MM.1S (cell line): ENCODE measurements around the gene LAMTOR1.

Source experiments
- DNase-seq: peaks from one replicate; pipeline ENCODE4 v3.0.0-alpha.2; 2015
- H2AFZ ChIP-seq: fragments of 300-600 bp; sonication (generic); 2 replicates; pipeline ENCODE4 v1.6.0; 2016; ENCODE audit warnings: antibody characterized with exemption, low read length
- H3F3A ChIP-seq: fragments of 300-600 bp; sonication (generic); 2 replicates; pipeline ENCODE4 v1.6.1; 2016; ENCODE audit warnings: mild to moderate bottlenecking, antibody characterized with exemption, low read length, moderate library complexity, mixed read lengths; ENCODE audit not compliant: insufficient read depth
- H3K27ac ChIP-seq: fragments of 300-600 bp; sonication (generic); 2 replicates; pipeline ENCODE4 v1.5.1; 2016; ENCODE audit warnings: mild to moderate bottlenecking, low read length
- H3K27me3 ChIP-seq: fragments of 300-600 bp; sonication (generic); replicated peaks from 2 replicates; pipeline ENCODE4 v1.6.0; 2016; ENCODE audit warnings: low read length; ENCODE audit not compliant: insufficient read depth
- H3K36me3 ChIP-seq: fragments of 300-600 bp; sonication (generic); replicated peaks from 2 replicates; pipeline ENCODE4 v1.6.1; 2016; ENCODE audit warnings: mild to moderate bottlenecking, low read length, mixed read lengths; ENCODE audit not compliant: insufficient read depth
- H3K4me1 ChIP-seq: fragments of 300-600 bp; sonication (generic); 2 replicates; pipeline ENCODE4 v1.6.1; 2016; ENCODE audit warnings: low read length, mixed read lengths
- H3K4me2 ChIP-seq: fragments of 300-600 bp; sonication (generic); 2 replicates; pipeline ENCODE4 v1.6.0; 2016; ENCODE audit warnings: low read depth, low read length
- H3K4me3 ChIP-seq: fragments of 300-600 bp; sonication (generic); 2 replicates; pipeline ENCODE4 v1.5.1; 2016; ENCODE audit warnings: low read length, mixed read lengths
- H3K79me2 ChIP-seq: fragments of 300-600 bp; sonication (generic); 2 replicates; pipeline ENCODE4 v1.6.1; 2016; ENCODE audit warnings: mixed run types, low read length, mixed read lengths
- H3K9ac ChIP-seq: fragments of 300-600 bp; sonication (generic); 2 replicates; pipeline ENCODE4 v1.6.1; 2016; ENCODE audit warnings: low read length, mixed read lengths
- H3K9me2 ChIP-seq: fragments of 300-600 bp; sonication (generic); replicated peaks from 2 replicates; pipeline ENCODE4 v1.6.1; 2016; ENCODE audit warnings: mild to moderate bottlenecking, low read length, mixed read lengths; ENCODE audit not compliant: insufficient read depth
- H3K9me3 ChIP-seq: fragments of 300-600 bp; sonication (generic); replicated peaks from 2 replicates; pipeline ENCODE4 v1.6.1; 2016; ENCODE audit warnings: mild to moderate bottlenecking, low read length, mixed read lengths; ENCODE audit not compliant: insufficient read depth
- H4K20me1 ChIP-seq: fragments of 300-600 bp; sonication (generic); 2 replicates; pipeline ENCODE4 v1.6.1; 2016; ENCODE audit warnings: mild to moderate bottlenecking, low read length, moderate library complexity, mixed read lengths; ENCODE audit not compliant: insufficient read depth
- EZH2 ChIP-seq: fragments of 300-600 bp; sonication (generic); optimal IDR thresholded peaks from 2 replicates; pipeline ENCODE3; 2017; ENCODE audit warnings: low read depth, mild to moderate bottlenecking, antibody characterized with exemption, low read length, mixed read lengths
- EZH2phosphoT487 ChIP-seq: fragments of 300-600 bp; sonication (generic); IDR thresholded peaks from 2 replicates; pipeline ENCODE4 v1.6.1; 2018; ENCODE audit warnings: antibody characterized with exemption, low read length
- TF ChIP-seq, protein P1 (sequence below): fragments of 300-600 bp; sonication (generic); IDR thresholded peaks from 2 replicates; pipeline ENCODE4 v1.5.1; 2016; ENCODE audit warnings: antibody characterized with exemption, low read length, mixed read lengths

Gene LAMTOR1

DNA sequence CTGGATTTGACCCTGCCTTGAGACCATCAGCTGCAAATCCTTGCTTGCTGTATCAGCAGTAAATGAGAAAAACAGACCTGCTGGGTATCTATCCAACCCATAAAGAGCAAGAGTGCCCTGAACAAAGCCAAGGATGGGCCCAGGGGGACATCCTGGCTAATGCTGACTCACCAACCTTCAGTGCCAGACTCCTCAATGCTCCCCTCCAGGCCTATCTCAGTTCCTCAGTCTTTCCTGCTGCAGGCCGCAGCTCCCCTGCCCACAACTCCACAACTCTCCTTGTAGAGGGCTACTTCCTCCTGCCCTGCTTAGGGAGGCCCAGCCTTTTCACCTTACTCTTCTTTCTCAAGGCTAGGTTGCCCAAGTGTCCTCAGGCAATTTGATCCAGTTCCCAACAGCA lies 2.6 kb downstream of the LAMTOR1 start:
- no peak overlapping the region for H2AFZ ChIP-seq
- no peak for DNase-seq
- H3K4me2 ChIP-seq, result no peak overlapping the region
- H3K4me3 ChIP-seq, result no peak overlapping the region
- H3K27me3 ChIP-seq, result no peaks in the 10 kb centered on the region
- TF ChIP-seq EZH2, result no peak
- TF ChIP-seq, protein P1, sequence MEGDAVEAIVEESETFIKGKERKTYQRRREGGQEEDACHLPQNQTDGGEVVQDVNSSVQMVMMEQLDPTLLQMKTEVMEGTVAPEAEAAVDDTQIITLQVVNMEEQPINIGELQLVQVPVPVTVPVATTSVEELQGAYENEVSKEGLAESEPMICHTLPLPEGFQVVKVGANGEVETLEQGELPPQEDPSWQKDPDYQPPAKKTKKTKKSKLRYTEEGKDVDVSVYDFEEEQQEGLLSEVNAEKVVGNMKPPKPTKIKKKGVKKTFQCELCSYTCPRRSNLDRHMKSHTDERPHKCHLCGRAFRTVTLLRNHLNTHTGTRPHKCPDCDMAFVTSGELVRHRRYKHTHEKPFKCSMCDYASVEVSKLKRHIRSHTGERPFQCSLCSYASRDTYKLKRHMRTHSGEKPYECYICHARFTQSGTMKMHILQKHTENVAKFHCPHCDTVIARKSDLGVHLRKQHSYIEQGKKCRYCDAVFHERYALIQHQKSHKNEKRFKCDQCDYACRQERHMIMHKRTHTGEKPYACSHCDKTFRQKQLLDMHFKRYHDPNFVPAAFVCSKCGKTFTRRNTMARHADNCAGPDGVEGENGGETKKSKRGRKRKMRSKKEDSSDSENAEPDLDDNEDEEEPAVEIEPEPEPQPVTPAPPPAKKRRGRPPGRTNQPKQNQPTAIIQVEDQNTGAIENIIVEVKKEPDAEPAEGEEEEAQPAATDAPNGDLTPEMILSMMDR, result no peak
- TF ChIP-seq EZH2phosphoT487, result no peak
- peaks cover 12% of the 10 kb centered on the region for H3K4me1 ChIP-seq
- no peak overlapping the region for H3K9ac ChIP-seq
- no peaks in the 10 kb centered on the region for H3K9me2 ChIP-seq
- no peaks in the 10 kb centered on the region for H4K20me1 ChIP-seq
- H3K36me3 ChIP-seq, result no peaks in the 10 kb centered on the region
- peaks cover 38% of the 10 kb centered on the region for H3K79me2 ChIP-seq
- H3F3A ChIP-seq, result peaks cover 3% of the 10 kb centered on the region; the same call in 1 of the 2 replicates
- H3K27ac ChIP-seq, result no peak overlapping the region
- no peaks in the 10 kb centered on the region for H3K9me3 ChIP-seq

DNA sequence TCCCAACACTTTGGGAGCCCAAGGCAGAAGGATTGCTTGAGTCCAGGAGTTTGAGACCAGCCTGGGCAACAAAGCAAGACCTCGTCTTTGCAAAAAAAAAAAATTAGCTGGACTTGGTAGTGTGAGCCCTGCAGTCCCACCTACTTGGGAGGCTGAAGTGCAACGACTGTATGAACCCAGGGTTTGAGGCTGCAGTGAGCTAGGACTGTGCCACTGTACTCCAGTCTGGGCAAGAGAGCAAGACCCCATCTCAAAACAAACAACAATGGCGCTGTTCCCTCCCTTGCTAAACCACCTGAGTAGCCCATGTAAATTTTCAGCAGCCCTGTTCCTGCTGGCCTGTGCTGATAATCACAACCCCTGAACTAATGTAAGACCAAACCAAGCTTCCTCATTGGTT lies 3.1 kb downstream of the LAMTOR1 start:
- H3K27ac ChIP-seq, result no peak overlapping the region
- H3K79me2 ChIP-seq, result peaks cover 38% of the 10 kb centered on the region
- H3F3A ChIP-seq, result peaks cover 3% of the 10 kb centered on the region; the same call in 1 of the 2 replicates
- no peak overlapping the region for H3K4me3 ChIP-seq
- H2AFZ ChIP-seq, result no peak overlapping the region
- no peaks in the 10 kb centered on the region for H3K36me3 ChIP-seq
- H3K9me3 ChIP-seq, result no peaks in the 10 kb centered on the region
- no peaks in the 10 kb centered on the region for H3K27me3 ChIP-seq
- H3K9me2 ChIP-seq, result no peaks in the 10 kb centered on the region
- H4K20me1 ChIP-seq, result no peaks in the 10 kb centered on the region
- H3K4me2 ChIP-seq, result no peak overlapping the region
- peaks cover 12% of the 10 kb centered on the region for H3K4me1 ChIP-seq
- H3K9ac ChIP-seq, result no peak overlapping the region
- no peak for DNase-seq
- TF ChIP-seq EZH2phosphoT487 (no peak), EZH2 (no peak)
- TF ChIP-seq, protein P1, result no peak

DNA sequence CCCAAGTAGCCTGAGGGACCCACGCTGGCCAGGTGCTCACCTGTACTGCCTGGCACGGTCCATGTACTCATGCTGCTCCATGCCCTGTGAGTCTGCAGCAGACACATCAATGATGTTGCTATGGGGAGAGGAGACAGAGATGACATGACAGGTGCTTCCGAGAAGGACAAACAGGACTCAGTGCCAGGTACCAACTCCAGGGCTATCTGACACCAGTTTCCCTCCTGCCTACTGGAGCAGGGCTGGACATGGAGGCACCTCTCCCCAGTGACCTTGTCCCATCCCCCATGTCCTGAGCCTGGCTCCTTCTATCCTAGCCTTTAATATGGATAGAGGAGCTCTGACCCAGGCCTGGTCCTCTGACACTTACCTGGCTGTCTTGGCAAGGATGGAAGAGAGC lies 4.4 kb downstream of the LAMTOR1 start:
- Histone ChIP-seq H3K4me1 (peaks cover 11% of the 10 kb centered on the region), H3K9me2 (no peaks in the 10 kb centered on the region), H3K4me3 (no peak overlapping the region), H3K9ac (no peak overlapping the region), H3K36me3 (no peaks in the 10 kb centered on the region), H4K20me1 (no peaks in the 10 kb centered on the region), H3K79me2 (peaks cover 38% of the 10 kb centered on the region), H3K4me2 (no peak overlapping the region), H3F3A (peaks cover under 1% of the 10 kb centered on the region; the same call in 1 of the 2 replicates), H3K27ac (no peak overlapping the region), H2AFZ (no peak overlapping the region), H3K9me3 (no peaks in the 10 kb centered on the region), H3K27me3 (no peaks in the 10 kb centered on the region)
- TF ChIP-seq EZH2, result no peak
- TF ChIP-seq EZH2phosphoT487, result no peak
- TF ChIP-seq, protein P1, result no peak
- DNase-seq, result no peak
